ENCODE data around the gene SNX8. TPM values are rescaled to one million over a fixed set of nuclear protein-coding genes. Genes with fewer than 3 reads are reported as not detected.

Gene SNX8
- polyA plus RNA-seq, 1 donor from 2014 or later: 5.7 TPM

- Histone ChIP-seq H3K9me3 (ENCODE audit: low read length) (no peaks in the 10 kb centered on the region), H3K79me2 (replicated peaks; ENCODE audit: insufficient read depth, low read length) (no peaks in the 10 kb centered on the region), H2AFZ (ENCODE audit: low read depth, low read length) (no peak overlapping the region), H3K9ac (ENCODE audit: low read length) (no peak overlapping the region), H3K36me3 (ENCODE audit: insufficient read depth, low read length) (peaks cover 7% of the 10 kb centered on the region), H3K27me3 (ENCODE audit: insufficient read depth, low read depth, low read length) (no peaks in the 10 kb centered on the region), H3F3A (ENCODE audit: insufficient read depth, low read length, poor library complexity, severe bottlenecking) (no peaks in the 10 kb centered on the region), H3K9me2 (ENCODE audit: insufficient read depth, low read length) (no peaks in the 10 kb centered on the region), H4K20me1 (ENCODE audit: insufficient read depth) (no peaks in the 10 kb centered on the region), H3K4me3 (ENCODE audit: low read length) (no peak overlapping the region), H3K27ac (ENCODE audit: low read length) (no peak overlapping the region), H3K4me2 (ENCODE audit: low read length) (no peak overlapping the region)
- no peak for TF ChIP-seq MXI1 (conservative IDR thresholded peaks at IDR 0.05; ENCODE audit: poor library complexity, severe bottlenecking)
These were observed 102.3 kb downstream of the SNX8 start for GRCh38 chr7:2211926-2212325.

DNA sequence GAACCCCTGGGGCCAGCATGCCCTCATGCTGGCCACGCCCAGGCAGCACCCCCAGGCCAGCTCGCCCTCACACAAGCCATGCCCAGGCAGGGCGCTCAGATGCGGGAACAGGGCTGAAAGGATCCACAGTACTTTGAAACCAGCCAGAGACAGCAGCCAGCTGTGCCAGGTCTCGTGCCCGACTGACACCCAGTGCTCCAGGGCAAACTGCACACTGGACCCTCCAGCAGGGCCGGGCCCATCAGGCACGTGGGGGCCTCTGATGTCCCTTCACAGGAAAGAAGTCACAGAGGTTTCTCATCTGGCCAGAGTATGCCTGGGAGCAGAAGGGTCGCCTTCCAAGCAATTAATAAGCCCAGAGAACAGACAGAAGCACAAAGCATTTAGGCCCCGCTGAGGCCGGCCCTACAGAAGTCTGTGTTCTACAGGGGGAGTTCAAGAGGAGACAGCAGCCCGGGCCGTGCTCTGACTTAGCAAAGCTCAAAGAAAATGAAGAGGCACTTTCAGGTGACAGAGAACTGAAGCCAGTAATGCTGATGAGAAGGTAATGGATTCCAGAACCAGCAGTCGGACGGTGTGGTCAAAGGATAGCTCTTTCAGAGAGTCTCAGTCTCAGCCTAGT, 102.9 kb downstream of the SNX8 start:
- Histone ChIP-seq H3K9ac (ENCODE audit: low read length) (no peak overlapping the region), H3K27me3 (ENCODE audit: insufficient read depth, low read depth, low read length) (no peaks in the 10 kb centered on the region), H2AFZ (ENCODE audit: low read depth, low read length) (no peak overlapping the region), H3K4me2 (ENCODE audit: low read length) (no peak overlapping the region), H3K27ac (ENCODE audit: low read length) (no peak overlapping the region), H3K9me3 (ENCODE audit: low read length) (no peaks in the 10 kb centered on the region), H3K36me3 (ENCODE audit: insufficient read depth, low read length) (peaks cover 7% of the 10 kb centered on the region), H3K79me2 (replicated peaks; ENCODE audit: insufficient read depth, low read length) (no peaks in the 10 kb centered on the region), H4K20me1 (ENCODE audit: insufficient read depth) (no peaks in the 10 kb centered on the region), H3K4me3 (ENCODE audit: low read length) (no peak overlapping the region), H3K9me2 (ENCODE audit: insufficient read depth, low read length) (no peaks in the 10 kb centered on the region), H3F3A (ENCODE audit: insufficient read depth, low read length, poor library complexity, severe bottlenecking) (no peaks in the 10 kb centered on the region)
- TF ChIP-seq TAF1 (IDR thresholded peaks at IDR 0.05; ENCODE audit: low read depth) (no peak), EZH2 (IDR thresholded peaks at IDR 0.05; ENCODE audit: borderline replicate concordance, insufficient read depth, low read length, poor library complexity, severe bottlenecking) (no peak), EP300 (conservative IDR thresholded peaks at IDR 0.05; ENCODE audit: poor library complexity, severe bottlenecking) (no peak), MXI1 (conservative IDR thresholded peaks at IDR 0.05; ENCODE audit: poor library complexity, severe bottlenecking) (no peak), RAD21 (conservative IDR thresholded peaks at IDR 0.05) (no peak), SMC3 (conservative IDR thresholded peaks at IDR 0.05; ENCODE audit: poor library complexity) (no peak), POLR2AphosphoS5 (IDR thresholded peaks at IDR 0.05) (no peak)
- TF ChIP-seq, protein P1, sequence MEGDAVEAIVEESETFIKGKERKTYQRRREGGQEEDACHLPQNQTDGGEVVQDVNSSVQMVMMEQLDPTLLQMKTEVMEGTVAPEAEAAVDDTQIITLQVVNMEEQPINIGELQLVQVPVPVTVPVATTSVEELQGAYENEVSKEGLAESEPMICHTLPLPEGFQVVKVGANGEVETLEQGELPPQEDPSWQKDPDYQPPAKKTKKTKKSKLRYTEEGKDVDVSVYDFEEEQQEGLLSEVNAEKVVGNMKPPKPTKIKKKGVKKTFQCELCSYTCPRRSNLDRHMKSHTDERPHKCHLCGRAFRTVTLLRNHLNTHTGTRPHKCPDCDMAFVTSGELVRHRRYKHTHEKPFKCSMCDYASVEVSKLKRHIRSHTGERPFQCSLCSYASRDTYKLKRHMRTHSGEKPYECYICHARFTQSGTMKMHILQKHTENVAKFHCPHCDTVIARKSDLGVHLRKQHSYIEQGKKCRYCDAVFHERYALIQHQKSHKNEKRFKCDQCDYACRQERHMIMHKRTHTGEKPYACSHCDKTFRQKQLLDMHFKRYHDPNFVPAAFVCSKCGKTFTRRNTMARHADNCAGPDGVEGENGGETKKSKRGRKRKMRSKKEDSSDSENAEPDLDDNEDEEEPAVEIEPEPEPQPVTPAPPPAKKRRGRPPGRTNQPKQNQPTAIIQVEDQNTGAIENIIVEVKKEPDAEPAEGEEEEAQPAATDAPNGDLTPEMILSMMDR (IDR thresholded peaks at IDR 0.05; ENCODE audit: poor library complexity, severe bottlenecking): no peak
- TF ChIP-seq, protein P2, sequence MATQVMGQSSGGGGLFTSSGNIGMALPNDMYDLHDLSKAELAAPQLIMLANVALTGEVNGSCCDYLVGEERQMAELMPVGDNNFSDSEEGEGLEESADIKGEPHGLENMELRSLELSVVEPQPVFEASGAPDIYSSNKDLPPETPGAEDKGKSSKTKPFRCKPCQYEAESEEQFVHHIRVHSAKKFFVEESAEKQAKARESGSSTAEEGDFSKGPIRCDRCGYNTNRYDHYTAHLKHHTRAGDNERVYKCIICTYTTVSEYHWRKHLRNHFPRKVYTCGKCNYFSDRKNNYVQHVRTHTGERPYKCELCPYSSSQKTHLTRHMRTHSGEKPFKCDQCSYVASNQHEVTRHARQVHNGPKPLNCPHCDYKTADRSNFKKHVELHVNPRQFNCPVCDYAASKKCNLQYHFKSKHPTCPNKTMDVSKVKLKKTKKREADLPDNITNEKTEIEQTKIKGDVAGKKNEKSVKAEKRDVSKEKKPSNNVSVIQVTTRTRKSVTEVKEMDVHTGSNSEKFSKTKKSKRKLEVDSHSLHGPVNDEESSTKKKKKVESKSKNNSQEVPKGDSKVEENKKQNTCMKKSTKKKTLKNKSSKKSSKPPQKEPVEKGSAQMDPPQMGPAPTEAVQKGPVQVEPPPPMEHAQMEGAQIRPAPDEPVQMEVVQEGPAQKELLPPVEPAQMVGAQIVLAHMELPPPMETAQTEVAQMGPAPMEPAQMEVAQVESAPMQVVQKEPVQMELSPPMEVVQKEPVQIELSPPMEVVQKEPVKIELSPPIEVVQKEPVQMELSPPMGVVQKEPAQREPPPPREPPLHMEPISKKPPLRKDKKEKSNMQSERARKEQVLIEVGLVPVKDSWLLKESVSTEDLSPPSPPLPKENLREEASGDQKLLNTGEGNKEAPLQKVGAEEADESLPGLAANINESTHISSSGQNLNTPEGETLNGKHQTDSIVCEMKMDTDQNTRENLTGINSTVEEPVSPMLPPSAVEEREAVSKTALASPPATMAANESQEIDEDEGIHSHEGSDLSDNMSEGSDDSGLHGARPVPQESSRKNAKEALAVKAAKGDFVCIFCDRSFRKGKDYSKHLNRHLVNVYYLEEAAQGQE (IDR thresholded peaks at IDR 0.05; ENCODE audit: borderline replicate concordance): no peak

All from neural cell (in vitro differentiated cells).